Astrocyte (in vitro differentiated cells and primary cell): Measurements from ENCODE around the gene DHRS9. TPM values are rescaled to one million over a fixed set of nuclear protein-coding genes. Genes with fewer than 3 reads are reported as not detected.

ENCODE experiments used
- DNase-seq: peaks from one replicate; pipeline ENCODE4 v3.0.0-alpha.2; 2010; ENCODE audit warnings: low read depth
- FAIRE-seq: peaks from 2 replicates; lab custom pipeline; 2011; peaks lifted over from hg19 to GRCh38; lab: Jason Lieb, UNC
- H2AFZ ChIP-seq: 2 replicates; pipeline ENCODE4 v1.6.0; 2012; ENCODE audit warnings: low read depth, low read length, inconsistent platforms
- H3K27ac ChIP-seq: 2 replicates; pipeline ENCODE4 v1.5.1; 2011; ENCODE audit warnings: low read depth, low read length, inconsistent platforms
- H3K27me3 ChIP-seq: 2 replicates; pipeline ENCODE4 v1.6.0; 2011; ENCODE audit warnings: low read length, inconsistent platforms; ENCODE audit not compliant: insufficient read depth
- H3K36me3 ChIP-seq: 2 replicates; pipeline ENCODE4 v1.5.1; 2011; ENCODE audit warnings: low read length, inconsistent platforms; ENCODE audit not compliant: insufficient read depth
- H3K4me1 ChIP-seq: 2 replicates; pipeline ENCODE4 v1.5.1; 2011; ENCODE audit warnings: low read length, inconsistent platforms; ENCODE audit not compliant: insufficient read depth
- H3K4me2 ChIP-seq: 2 replicates; pipeline ENCODE4 v1.6.0; 2012; ENCODE audit warnings: low read length, inconsistent platforms
- H3K4me3 ChIP-seq: 2 replicates; pipeline ENCODE4 v1.5.1; 2011; ENCODE audit warnings: low read depth, mild to moderate bottlenecking, low read length, inconsistent platforms; ENCODE audit not compliant: insufficient read depth
- H3K79me2 ChIP-seq: 2 replicates; pipeline ENCODE4 v1.6.0; 2012; ENCODE audit warnings: mild to moderate bottlenecking, low read length, inconsistent platforms; ENCODE audit not compliant: insufficient read depth
- H3K9ac ChIP-seq: 2 replicates; pipeline ENCODE4 v1.6.0; 2012; ENCODE audit warnings: mild to moderate bottlenecking, low read length, inconsistent platforms
- H3K9me3 ChIP-seq: 2 replicates; pipeline ENCODE4 v1.5.1; 2012; ENCODE audit warnings: low read depth, mild to moderate bottlenecking, low read length, inconsistent platforms; ENCODE audit not compliant: insufficient read depth
- H4K20me1 ChIP-seq: 2 replicates; pipeline ENCODE4 v1.6.0; 2012; ENCODE audit warnings: low read length, inconsistent platforms; ENCODE audit not compliant: insufficient read depth
- H3K27ac Mint-ChIP-seq: one replicate; pipeline ENCODE4 v1.8.0; 2021; ENCODE audit warnings: mild to moderate bottlenecking, mixed read lengths; ENCODE audit not compliant: unreplicated experiment
- H3K27me3 Mint-ChIP-seq: one replicate; pipeline ENCODE4 v1.8.0; 2021; ENCODE audit warnings: low read depth, mixed read lengths; ENCODE audit not compliant: unreplicated experiment
- H3K36me3 Mint-ChIP-seq: one replicate; pipeline ENCODE4 v1.8.0; 2021; ENCODE audit warnings: low read depth, mixed read lengths; ENCODE audit not compliant: unreplicated experiment
- H3K4me1 Mint-ChIP-seq: one replicate; pipeline ENCODE4 v1.8.0; 2021; ENCODE audit warnings: low read depth, mixed read lengths; ENCODE audit not compliant: unreplicated experiment
- H3K4me3 Mint-ChIP-seq: one replicate; pipeline ENCODE4 v1.8.0; 2021; ENCODE audit warnings: mild to moderate bottlenecking, moderate library complexity, mixed read lengths; ENCODE audit not compliant: unreplicated experiment
- H3K9me3 Mint-ChIP-seq: one replicate; pipeline ENCODE4 v1.8.0; 2021; ENCODE audit warnings: mild to moderate bottlenecking, mixed read lengths; ENCODE audit not compliant: unreplicated experiment
- EZH2 ChIP-seq: IDR thresholded peaks from 2 replicates; pipeline ENCODE4 v1.6.1; 2012; ENCODE audit warnings: mild to moderate bottlenecking, low read length, inconsistent platforms; ENCODE audit not compliant: insufficient read depth
- total RNA-seq: library from RNA; stranded (reverse); gene quantifications from 2 replicates; pipeline ENCODE4 v1.2.1, GENCODE V29; 2021
- TF ChIP-seq, protein P1 (sequence below): IDR thresholded peaks from 2 replicates; pipeline ENCODE4 v1.5.1; 2011; ENCODE audit warnings: low read depth, mild to moderate bottlenecking, inconsistent platforms, low read length, moderate library complexity; ENCODE audit not compliant: insufficient read depth

Gene DHRS9
- total RNA-seq, 1 donor from 2014 or later = not detected

GRCh38 chr2:169095621-169096105, 26.3 kb downstream of the DHRS9 start:
- FAIRE-seq = no peak
- DNase-seq = peak; percentile 99
- no peak overlapping the region for H3K4me3 Mint-ChIP-seq

GRCh38 chr2:169104848-169105247, 35.5 kb downstream of the DHRS9 start:
- no peaks in the 10 kb centered on the region for H3K9me3 Mint-ChIP-seq
- Histone ChIP-seq H3K27me3 (no peaks in the 10 kb centered on the region), H3K4me1 (no peaks in the 10 kb centered on the region), H4K20me1 (no peaks in the 10 kb centered on the region), H3K4me2 (no peak overlapping the region), H3K79me2 (no peaks in the 10 kb centered on the region), H2AFZ (no peak overlapping the region), H3K36me3 (no peaks in the 10 kb centered on the region), H3K27ac (no peak overlapping the region), H3K4me3 (no peak overlapping the region), H3K9me3 (no peaks in the 10 kb centered on the region), H3K9ac (no peak overlapping the region)
- H3K4me1 Mint-ChIP-seq = no peaks in the 10 kb centered on the region
- no peak overlapping the region for H3K4me3 Mint-ChIP-seq
- H3K27me3 Mint-ChIP-seq = peaks cover 17% of the 10 kb centered on the region
- DNase-seq = no peak
- H3K27ac Mint-ChIP-seq = no peak overlapping the region
- H3K36me3 Mint-ChIP-seq = no peaks in the 10 kb centered on the region
- TF ChIP-seq EZH2 = no peak
- TF ChIP-seq, protein P1, sequence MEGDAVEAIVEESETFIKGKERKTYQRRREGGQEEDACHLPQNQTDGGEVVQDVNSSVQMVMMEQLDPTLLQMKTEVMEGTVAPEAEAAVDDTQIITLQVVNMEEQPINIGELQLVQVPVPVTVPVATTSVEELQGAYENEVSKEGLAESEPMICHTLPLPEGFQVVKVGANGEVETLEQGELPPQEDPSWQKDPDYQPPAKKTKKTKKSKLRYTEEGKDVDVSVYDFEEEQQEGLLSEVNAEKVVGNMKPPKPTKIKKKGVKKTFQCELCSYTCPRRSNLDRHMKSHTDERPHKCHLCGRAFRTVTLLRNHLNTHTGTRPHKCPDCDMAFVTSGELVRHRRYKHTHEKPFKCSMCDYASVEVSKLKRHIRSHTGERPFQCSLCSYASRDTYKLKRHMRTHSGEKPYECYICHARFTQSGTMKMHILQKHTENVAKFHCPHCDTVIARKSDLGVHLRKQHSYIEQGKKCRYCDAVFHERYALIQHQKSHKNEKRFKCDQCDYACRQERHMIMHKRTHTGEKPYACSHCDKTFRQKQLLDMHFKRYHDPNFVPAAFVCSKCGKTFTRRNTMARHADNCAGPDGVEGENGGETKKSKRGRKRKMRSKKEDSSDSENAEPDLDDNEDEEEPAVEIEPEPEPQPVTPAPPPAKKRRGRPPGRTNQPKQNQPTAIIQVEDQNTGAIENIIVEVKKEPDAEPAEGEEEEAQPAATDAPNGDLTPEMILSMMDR = no peak
- no peak for FAIRE-seq

More at GRCh38 chr2:169095621-169096105, 26.3 kb downstream of the DHRS9 start:
- Histone ChIP-seq H3K36me3 (no peaks in the 10 kb centered on the region), H3K4me1 (peaks cover 9% of the 10 kb centered on the region), H3K9ac (no peak overlapping the region), H3K27me3 (no peaks in the 10 kb centered on the region), H4K20me1 (no peaks in the 10 kb centered on the region), H3K79me2 (no peaks in the 10 kb centered on the region), H2AFZ (no peak overlapping the region), H3K27ac (no peak overlapping the region), H3K4me3 (no peak overlapping the region), H3K4me2 (peak overlapping the region; percentile 57), H3K9me3 (no peaks in the 10 kb centered on the region)
- H3K27ac Mint-ChIP-seq = peak overlapping the region; percentile 55
- H3K36me3 Mint-ChIP-seq = no peaks in the 10 kb centered on the region
- TF ChIP-seq, protein P1 = no peak
- no peak for TF ChIP-seq EZH2
- H3K9me3 Mint-ChIP-seq = no peaks in the 10 kb centered on the region
- H3K4me1 Mint-ChIP-seq = peaks cover 10% of the 10 kb centered on the region
- peaks cover 6% of the 10 kb centered on the region for H3K27me3 Mint-ChIP-seq

GRCh38 chr2:169105476-169105875, 36.1 kb downstream of the DHRS9 start:
- Mint-ChIP-seq H3K36me3 (no peaks in the 10 kb centered on the region), H3K27ac (no peak overlapping the region), H3K4me3 (no peak overlapping the region), H3K9me3 (no peaks in the 10 kb centered on the region), H3K27me3 (peaks cover 14% of the 10 kb centered on the region), H3K4me1 (no peaks in the 10 kb centered on the region)
- Histone ChIP-seq H3K27me3 (peaks cover 4% of the 10 kb centered on the region), H3K9ac (no peak overlapping the region), H3K4me2 (no peak overlapping the region), H3K4me3 (no peak overlapping the region), H3K27ac (no peak overlapping the region), H3K36me3 (no peaks in the 10 kb centered on the region), H3K9me3 (no peaks in the 10 kb centered on the region), H4K20me1 (no peaks in the 10 kb centered on the region), H3K79me2 (no peaks in the 10 kb centered on the region), H2AFZ (no peak overlapping the region), H3K4me1 (no peaks in the 10 kb centered on the region)
- TF ChIP-seq EZH2 = no peak
- TF ChIP-seq, protein P1 = no peak
- no peak for DNase-seq
- no peak for FAIRE-seq
